Smooth muscle cell (in vitro differentiated cells): Measurements from ENCODE around the gene NARF. TPM values are rescaled to one million over a fixed set of nuclear protein-coding genes. Genes with fewer than 3 reads are reported as not detected.

ENCODE experiments used
- DNase-seq: peaks from one replicate; lab custom pipeline; 2025; ENCODE audit not compliant: unreplicated experiment; lab: John Stamatoyannopoulos, UW
- H2AFZ ChIP-seq: fragments of 200-600 bp; sonication (generic); 2 replicates; pipeline ENCODE4 v1.6.0; 2016; ENCODE audit warnings: antibody characterized with exemption, low read depth, mild to moderate bottlenecking
- H3F3A ChIP-seq: fragments of 200-600 bp; sonication (generic); 2 replicates; pipeline ENCODE4 v1.6.0; 2017; ENCODE audit warnings: antibody characterized with exemption, low read depth
- H3K27ac ChIP-seq: fragments of 200-600 bp; sonication (generic); 2 replicates; pipeline ENCODE4 v1.5.1; 2016; ENCODE audit warnings: low read depth, mild to moderate bottlenecking
- H3K27me3 ChIP-seq: fragments of 200-600 bp; sonication (generic); 2 replicates; pipeline ENCODE4 v1.6.1; 2016; ENCODE audit warnings: low read depth, mild to moderate bottlenecking
- H3K36me3 ChIP-seq: fragments of 200-600 bp; sonication (generic); 2 replicates; pipeline ENCODE4 v1.5.1; 2016; ENCODE audit warnings: low read depth
- H3K4me1 ChIP-seq: fragments of 200-600 bp; sonication (generic); 2 replicates; pipeline ENCODE4 v1.5.1; 2016; ENCODE audit warnings: low read depth
- H3K4me2 ChIP-seq: fragments of 200-600 bp; sonication (generic); 2 replicates; pipeline ENCODE4 v1.6.0; 2016; ENCODE audit warnings: mild to moderate bottlenecking
- H3K4me3 ChIP-seq: fragments of 200-600 bp; sonication (generic); 2 replicates; pipeline ENCODE4 v1.5.1; 2016; ENCODE audit warnings: mild to moderate bottlenecking
- H3K79me2 ChIP-seq: fragments of 200-600 bp; sonication (generic); 2 replicates; pipeline ENCODE4 v1.6.0; 2016; ENCODE audit warnings: low read depth, mild to moderate bottlenecking
- H3K9ac ChIP-seq: fragments of 200-600 bp; sonication (generic); 2 replicates; pipeline ENCODE4 v1.6.0; 2016; ENCODE audit warnings: low read depth
- H3K9me3 ChIP-seq: fragments of 200-600 bp; sonication (generic); replicated peaks from 2 replicates; pipeline ENCODE4 v1.5.1; 2016; ENCODE audit warnings: low read depth
- H4K20me1 ChIP-seq: fragments of 200-600 bp; sonication (generic); 2 replicates; pipeline ENCODE4 v1.6.0; 2016; ENCODE audit warnings: low read depth
- WGBS: methylation state at CpG from one replicate; pipeline ENCODE4 v1.1.7; 2016; ENCODE audit warnings: low lambda C conversion rate; 5-methylcytosine and 5-hydroxymethylcytosine counted together
- polyA plus RNA-seq: library from polyadenylated mRNA; unstranded; fragments of >200 nt; fragmentation: Nextera tagmentation; extraction: Ambion mirVana; gene quantifications from 2 replicates; pipeline ENCODE4 v1.2.1, GENCODE V29; 2016
- total RNA-seq: library from RNA; depleted of rRNA; stranded (reverse); fragments of >200 nt; gene quantifications from 2 replicates; pipeline ENCODE4 v1.2.3, GENCODE V29; 2014
- TF ChIP-seq, protein P1 (sequence below): fragments of 200-600 bp; sonication (generic); IDR thresholded peaks from 2 replicates; pipeline ENCODE4 v1.5.1; 2017; ENCODE audit warnings: borderline replicate concordance, mild to moderate bottlenecking, antibody characterized with exemption; ENCODE audit not compliant: insufficient read depth, poor library complexity, severe bottlenecking

NARF gene
- total and polyA plus RNA-seq, 2 experiments from 2014 or later, result 52.0 to 178 TPM

- Histone ChIP-seq H4K20me1 (peaks cover 21% of the 10 kb centered on the region), H3K27ac (no peak overlapping the region), H3K79me2 (no peaks in the 10 kb centered on the region), H2AFZ (no peak overlapping the region), H3K4me2 (no peak overlapping the region), H3F3A (no peaks in the 10 kb centered on the region), H3K9ac (no peak overlapping the region), H3K36me3 (no peaks in the 10 kb centered on the region), H3K4me1 (no peaks in the 10 kb centered on the region), H3K9me3 (no peaks in the 10 kb centered on the region), H3K4me3 (no peak overlapping the region), H3K27me3 (no peaks in the 10 kb centered on the region)
- WGBS, result 98% methylated on average over 5 of the region's 5 CpGs
- TF ChIP-seq, protein P1, sequence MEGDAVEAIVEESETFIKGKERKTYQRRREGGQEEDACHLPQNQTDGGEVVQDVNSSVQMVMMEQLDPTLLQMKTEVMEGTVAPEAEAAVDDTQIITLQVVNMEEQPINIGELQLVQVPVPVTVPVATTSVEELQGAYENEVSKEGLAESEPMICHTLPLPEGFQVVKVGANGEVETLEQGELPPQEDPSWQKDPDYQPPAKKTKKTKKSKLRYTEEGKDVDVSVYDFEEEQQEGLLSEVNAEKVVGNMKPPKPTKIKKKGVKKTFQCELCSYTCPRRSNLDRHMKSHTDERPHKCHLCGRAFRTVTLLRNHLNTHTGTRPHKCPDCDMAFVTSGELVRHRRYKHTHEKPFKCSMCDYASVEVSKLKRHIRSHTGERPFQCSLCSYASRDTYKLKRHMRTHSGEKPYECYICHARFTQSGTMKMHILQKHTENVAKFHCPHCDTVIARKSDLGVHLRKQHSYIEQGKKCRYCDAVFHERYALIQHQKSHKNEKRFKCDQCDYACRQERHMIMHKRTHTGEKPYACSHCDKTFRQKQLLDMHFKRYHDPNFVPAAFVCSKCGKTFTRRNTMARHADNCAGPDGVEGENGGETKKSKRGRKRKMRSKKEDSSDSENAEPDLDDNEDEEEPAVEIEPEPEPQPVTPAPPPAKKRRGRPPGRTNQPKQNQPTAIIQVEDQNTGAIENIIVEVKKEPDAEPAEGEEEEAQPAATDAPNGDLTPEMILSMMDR, result no peak
- no peak for DNase-seq
Observed at GRCh38 chr17:82479602-82480001, 21.1 kb downstream of the NARF start.

DNA sequence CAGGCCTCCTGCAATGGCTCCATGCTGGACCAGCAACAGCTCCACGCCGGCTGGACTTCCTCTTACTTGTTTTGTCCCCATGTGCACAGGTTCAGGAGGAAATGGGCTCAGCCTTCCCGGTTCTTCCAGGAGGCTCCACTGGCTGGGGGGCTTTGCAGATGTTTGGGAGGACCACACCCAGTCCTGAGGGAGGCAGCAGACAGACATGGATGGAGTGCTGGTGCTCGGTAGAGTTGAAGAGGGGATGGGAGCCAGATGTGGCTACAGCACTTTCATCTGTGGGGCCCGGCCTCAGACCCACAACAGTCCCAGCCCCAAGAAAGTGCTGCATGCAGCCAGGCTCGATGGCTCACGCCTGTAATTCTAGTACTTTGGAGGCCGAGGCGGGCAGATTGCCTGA lies 21.8 kb downstream of the NARF start:
- Histone ChIP-seq H3K4me3 (no peak overlapping the region), H3K4me1 (no peaks in the 10 kb centered on the region), H3K9ac (no peak overlapping the region), H3K27ac (no peak overlapping the region), H3K9me3 (no peaks in the 10 kb centered on the region), H3K4me2 (no peak overlapping the region), H3K79me2 (no peaks in the 10 kb centered on the region), H4K20me1 (peaks cover 19% of the 10 kb centered on the region), H3K36me3 (no peaks in the 10 kb centered on the region), H2AFZ (no peak overlapping the region), H3F3A (no peaks in the 10 kb centered on the region), H3K27me3 (no peaks in the 10 kb centered on the region)
- whole genome bisulfite sequencing, result 96% methylated on average over 9 of the region's 9 CpGs
- no peak for DNase-seq
- TF ChIP-seq, protein P1, result no peak

DNA sequence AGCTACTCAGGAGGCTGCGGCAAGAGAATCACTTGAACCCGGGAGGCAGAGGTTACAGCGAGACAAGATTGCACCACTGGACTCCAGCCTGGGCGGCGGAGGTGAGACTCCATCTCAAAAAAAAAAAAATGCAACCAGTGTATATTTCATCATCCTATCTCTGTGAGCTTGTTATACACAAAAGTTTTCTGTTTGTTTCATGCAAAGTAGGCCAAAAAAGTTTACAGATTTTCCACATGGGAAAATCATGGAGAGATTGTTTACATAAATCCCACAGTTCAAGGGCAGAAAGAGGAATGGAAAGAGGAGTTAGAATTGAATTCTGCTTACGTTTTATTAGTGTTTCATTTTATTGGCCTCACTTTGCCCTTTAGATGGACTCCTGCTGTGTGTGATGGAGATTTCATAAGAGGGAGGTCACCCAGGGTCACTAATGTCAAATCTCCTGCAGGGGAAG lies 24.7 kb downstream of the NARF start:
- no peaks in the 10 kb centered on the region for H3K36me3 ChIP-seq
- H3K4me2 ChIP-seq, result no peak overlapping the region
- H4K20me1 ChIP-seq, result peaks cover 6% of the 10 kb centered on the region
- no peaks in the 10 kb centered on the region for H3F3A ChIP-seq
- TF ChIP-seq, protein P1, result no peak
- no peaks in the 10 kb centered on the region for H3K79me2 ChIP-seq
- DNase-seq, result no peak
- no peak overlapping the region for H3K4me3 ChIP-seq
- no peaks in the 10 kb centered on the region for H3K27me3 ChIP-seq
- no peak overlapping the region for H3K9ac ChIP-seq
- no peaks in the 10 kb centered on the region for H3K4me1 ChIP-seq
- 99% methylated on average over 6 of the region's 6 CpGs for WGBS
- no peaks in the 10 kb centered on the region for H3K9me3 ChIP-seq
- H3K27ac ChIP-seq, result no peak overlapping the region
- H2AFZ ChIP-seq, result no peak overlapping the region

- no peaks in the 10 kb centered on the region for H3F3A ChIP-seq
- no peaks in the 10 kb centered on the region for H3K36me3 ChIP-seq
- no peaks in the 10 kb centered on the region for H3K4me1 ChIP-seq
- H3K27ac ChIP-seq, result no peak overlapping the region
- no peak overlapping the region for H3K4me3 ChIP-seq
- TF ChIP-seq, protein P1, result no peak
- no peaks in the 10 kb centered on the region for H3K9me3 ChIP-seq
- WGBS, result over 99% methylated on average over 9 of the region's 9 CpGs
- H4K20me1 ChIP-seq, result peaks cover under 1% of the 10 kb centered on the region
- no peaks in the 10 kb centered on the region for H3K27me3 ChIP-seq
- DNase-seq, result no peak
- H3K4me2 ChIP-seq, result no peak overlapping the region
- no peaks in the 10 kb centered on the region for H3K79me2 ChIP-seq
- no peak overlapping the region for H3K9ac ChIP-seq
- no peak overlapping the region for H2AFZ ChIP-seq
Observed at GRCh38 chr17:82483836-82484235, 25.3 kb downstream of the NARF start.
